Osteocyte (in vitro differentiated cells): ENCODE measurements around the gene ADRM1. TPM values are rescaled to one million over a fixed set of nuclear protein-coding genes. Genes with fewer than 3 reads are reported as not detected.

Source experiments
- DNase-seq: peaks from one replicate; pipeline ENCODE4 v3.0.0; 2021; ENCODE audit warnings: mixed read lengths; ENCODE audit not compliant: unreplicated experiment; ENCODE audit errors: extremely low spot score
- H3K27ac Mint-ChIP-seq: one replicate; pipeline ENCODE4 v1.8.0; 2021; ENCODE audit warnings: mild to moderate bottlenecking, mixed read lengths; ENCODE audit not compliant: unreplicated experiment
- H3K27me3 Mint-ChIP-seq: one replicate; pipeline ENCODE4 v1.8.0; 2021; ENCODE audit warnings: mixed read lengths; ENCODE audit not compliant: unreplicated experiment
- H3K36me3 Mint-ChIP-seq: one replicate; pipeline ENCODE4 v1.8.0; 2021; ENCODE audit warnings: mixed read lengths; ENCODE audit not compliant: unreplicated experiment
- H3K4me1 Mint-ChIP-seq: one replicate; pipeline ENCODE4 v1.8.0; 2021; ENCODE audit warnings: mixed read lengths; ENCODE audit not compliant: unreplicated experiment
- H3K4me3 Mint-ChIP-seq: one replicate; pipeline ENCODE4 v1.8.0; 2021; ENCODE audit warnings: mild to moderate bottlenecking, moderate library complexity, mixed read lengths; ENCODE audit not compliant: unreplicated experiment
- H3K9me3 Mint-ChIP-seq: one replicate; pipeline ENCODE4 v1.8.0; 2021; ENCODE audit warnings: mixed read lengths; ENCODE audit not compliant: unreplicated experiment
- total RNA-seq: library from RNA; stranded (reverse); gene quantifications from 2 replicates; pipeline ENCODE4 v1.2.1, GENCODE V29; 2021
- TF ChIP-seq, protein P1 (sequence below): fragments of 200-600 bp; sonication (generic); IDR thresholded peaks from 2 replicates; pipeline ENCODE4 v1.5.0; 2021; ENCODE audit warnings: antibody characterized with exemption, mild to moderate bottlenecking, moderate library complexity

ADRM1 gene
- total RNA-seq, 1 donor from 2014 or later, result 83.9 TPM

DNA sequence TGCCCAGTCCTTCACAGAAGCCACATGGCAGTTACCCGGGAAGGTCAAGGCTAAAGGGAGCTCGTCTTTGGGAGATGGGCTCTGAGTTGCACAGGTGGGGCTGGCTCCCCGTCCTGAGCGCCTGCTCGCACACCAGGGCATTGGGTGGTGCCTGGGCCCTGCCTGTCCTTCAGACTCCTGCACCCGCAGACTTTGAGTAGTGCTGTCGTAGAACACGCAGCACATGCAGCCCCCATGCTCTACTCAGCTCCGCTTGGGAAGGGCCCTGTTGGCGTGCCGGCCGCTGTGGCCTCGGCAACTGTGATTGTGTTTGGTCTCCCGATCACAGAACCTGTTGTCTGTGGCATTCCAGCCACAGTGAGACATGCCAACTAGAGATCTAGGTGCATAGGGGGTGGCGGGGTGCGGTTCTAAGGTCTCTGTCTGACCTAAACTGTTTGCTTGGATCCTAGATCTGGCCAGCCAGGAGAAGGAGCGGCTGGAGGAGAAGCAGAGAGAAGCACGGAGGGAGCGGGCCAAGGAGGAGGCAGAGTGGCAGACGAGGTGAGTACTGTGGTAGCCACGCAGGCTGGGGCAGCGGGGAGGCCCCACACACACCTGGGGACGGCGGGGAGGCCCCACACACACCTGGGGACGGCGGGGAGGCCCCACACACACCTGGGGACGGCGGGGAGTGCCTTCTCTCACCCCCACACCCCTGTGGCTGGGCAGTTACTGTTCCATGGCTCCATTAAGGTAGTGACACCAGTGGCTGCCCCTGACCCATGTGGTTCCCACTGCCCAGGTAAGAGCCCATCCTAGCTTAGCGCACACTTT is 11.3 kb upstream of the ADRM1 start:
- H3K27ac Mint-ChIP-seq, result no peak overlapping the region
- no peaks in the 10 kb centered on the region for H3K9me3 Mint-ChIP-seq
- H3K27me3 Mint-ChIP-seq, result no peaks in the 10 kb centered on the region
- TF ChIP-seq, protein P1, sequence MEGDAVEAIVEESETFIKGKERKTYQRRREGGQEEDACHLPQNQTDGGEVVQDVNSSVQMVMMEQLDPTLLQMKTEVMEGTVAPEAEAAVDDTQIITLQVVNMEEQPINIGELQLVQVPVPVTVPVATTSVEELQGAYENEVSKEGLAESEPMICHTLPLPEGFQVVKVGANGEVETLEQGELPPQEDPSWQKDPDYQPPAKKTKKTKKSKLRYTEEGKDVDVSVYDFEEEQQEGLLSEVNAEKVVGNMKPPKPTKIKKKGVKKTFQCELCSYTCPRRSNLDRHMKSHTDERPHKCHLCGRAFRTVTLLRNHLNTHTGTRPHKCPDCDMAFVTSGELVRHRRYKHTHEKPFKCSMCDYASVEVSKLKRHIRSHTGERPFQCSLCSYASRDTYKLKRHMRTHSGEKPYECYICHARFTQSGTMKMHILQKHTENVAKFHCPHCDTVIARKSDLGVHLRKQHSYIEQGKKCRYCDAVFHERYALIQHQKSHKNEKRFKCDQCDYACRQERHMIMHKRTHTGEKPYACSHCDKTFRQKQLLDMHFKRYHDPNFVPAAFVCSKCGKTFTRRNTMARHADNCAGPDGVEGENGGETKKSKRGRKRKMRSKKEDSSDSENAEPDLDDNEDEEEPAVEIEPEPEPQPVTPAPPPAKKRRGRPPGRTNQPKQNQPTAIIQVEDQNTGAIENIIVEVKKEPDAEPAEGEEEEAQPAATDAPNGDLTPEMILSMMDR, result no peak
- H3K4me1 Mint-ChIP-seq, result no peaks in the 10 kb centered on the region
- no peak for DNase-seq
- no peak overlapping the region for H3K4me3 Mint-ChIP-seq
- peaks cover 39% of the 10 kb centered on the region for H3K36me3 Mint-ChIP-seq

- Mint-ChIP-seq H3K4me3 (no peak overlapping the region), H3K9me3 (no peaks in the 10 kb centered on the region), H3K27me3 (no peaks in the 10 kb centered on the region), H3K4me1 (no peaks in the 10 kb centered on the region), H3K27ac (no peak overlapping the region), H3K36me3 (peaks cover 35% of the 10 kb centered on the region)
- no peak for DNase-seq
- TF ChIP-seq, protein P1, result no peak
These were observed 10.7 kb upstream of the ADRM1 start for GRCh38 chr20:62292108-62292507.

DNA sequence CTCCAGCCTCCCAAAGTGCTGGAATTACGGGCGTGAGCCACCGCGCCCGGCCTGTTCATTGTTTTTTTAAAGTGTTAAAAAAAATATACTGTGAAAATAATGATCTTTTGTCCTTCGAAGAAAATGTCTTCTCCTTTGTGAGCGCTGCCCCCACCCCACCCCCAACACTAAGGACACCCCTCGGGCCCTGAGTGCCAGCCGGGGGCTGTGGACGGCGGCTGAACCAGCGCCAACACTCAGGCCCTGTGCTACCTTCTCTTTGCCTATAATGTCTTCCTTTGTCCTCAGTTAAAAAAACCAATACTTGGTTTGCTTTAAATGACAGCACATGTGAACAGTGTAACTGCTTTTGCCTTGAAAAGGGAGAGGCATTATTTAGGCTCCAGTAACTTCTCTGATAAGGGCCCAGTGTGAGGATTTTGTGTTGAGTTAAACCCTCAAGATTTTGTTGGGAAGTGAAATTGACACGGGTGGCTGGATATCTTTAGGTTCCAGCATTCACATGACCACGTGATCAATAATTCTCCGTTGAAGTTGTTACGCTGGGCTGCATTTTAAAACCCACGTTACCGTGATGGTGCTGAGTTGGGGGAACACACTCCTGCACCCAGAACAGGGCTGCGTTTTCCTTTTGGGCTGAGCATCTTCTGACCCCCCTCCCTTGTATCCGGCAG is 9.5 kb upstream of the ADRM1 start:
- H3K4me3 Mint-ChIP-seq, result no peak overlapping the region
- no peaks in the 10 kb centered on the region for H3K4me1 Mint-ChIP-seq
- peaks cover 35% of the 10 kb centered on the region for H3K36me3 Mint-ChIP-seq
- H3K27ac Mint-ChIP-seq, result no peak overlapping the region
- TF ChIP-seq, protein P1, result no peak
- H3K27me3 Mint-ChIP-seq, result no peaks in the 10 kb centered on the region
- no peak for DNase-seq
- no peaks in the 10 kb centered on the region for H3K9me3 Mint-ChIP-seq

DNA sequence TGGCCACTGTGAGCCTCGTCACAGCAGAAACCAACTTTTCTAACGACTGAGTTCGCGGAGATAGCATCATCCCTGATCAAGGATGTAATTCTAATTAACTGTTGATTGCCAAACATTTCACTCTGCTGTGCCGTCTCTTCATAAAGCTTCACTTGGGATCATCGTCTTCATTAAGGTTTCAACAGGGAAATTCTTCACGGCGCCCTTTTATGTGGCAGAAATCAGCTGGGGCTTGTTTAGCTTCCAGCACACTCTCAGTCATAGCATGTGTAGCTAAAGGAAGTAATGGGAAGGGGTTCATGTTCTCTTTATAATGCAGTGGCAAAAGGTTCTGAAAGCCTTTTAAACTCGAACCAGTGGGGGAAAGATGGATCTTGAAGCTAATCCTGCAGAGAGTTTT is 8.9 kb upstream of the ADRM1 start:
- Mint-ChIP-seq H3K36me3 (peaks cover 31% of the 10 kb centered on the region), H3K27ac (no peak overlapping the region), H3K27me3 (no peaks in the 10 kb centered on the region), H3K9me3 (no peaks in the 10 kb centered on the region), H3K4me3 (no peak overlapping the region), H3K4me1 (no peaks in the 10 kb centered on the region)
- DNase-seq, result no peak
- TF ChIP-seq, protein P1, result no peak

DNA sequence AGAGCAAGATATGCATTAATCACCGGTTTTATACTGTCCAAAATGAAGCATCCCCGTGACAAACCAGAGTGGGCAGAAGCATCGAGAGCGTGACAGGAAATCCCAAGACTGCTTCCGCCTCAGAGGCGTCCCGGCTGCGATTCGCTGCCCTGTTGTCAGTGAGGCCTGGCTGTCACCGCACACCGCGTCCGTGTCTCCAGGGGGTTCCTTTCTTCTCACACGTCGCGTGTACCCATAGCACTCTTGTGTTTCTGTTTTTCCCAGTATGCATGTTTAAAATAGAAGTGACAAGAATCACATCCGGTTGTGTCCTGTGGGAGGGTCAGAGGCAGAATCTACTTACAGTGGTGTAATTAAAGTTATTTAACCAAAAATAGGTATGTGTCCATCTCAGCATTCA is 8.3 kb upstream of the ADRM1 start:
- Mint-ChIP-seq H3K4me3 (no peak overlapping the region), H3K27me3 (no peaks in the 10 kb centered on the region), H3K9me3 (no peaks in the 10 kb centered on the region), H3K27ac (no peak overlapping the region), H3K4me1 (no peaks in the 10 kb centered on the region), H3K36me3 (peaks cover 31% of the 10 kb centered on the region)
- TF ChIP-seq, protein P1, result no peak
- DNase-seq, result no peak
